IPS-NIHi7 (cell line): Measurements from ENCODE around the gene C1orf210.

Experiments
- DNase-seq: peaks from one replicate; pipeline ENCODE4 v3.0.0; 2012; ENCODE audit warnings: mixed read lengths; ENCODE audit errors: extremely low spot score

C1orf210 gene

DNA sequence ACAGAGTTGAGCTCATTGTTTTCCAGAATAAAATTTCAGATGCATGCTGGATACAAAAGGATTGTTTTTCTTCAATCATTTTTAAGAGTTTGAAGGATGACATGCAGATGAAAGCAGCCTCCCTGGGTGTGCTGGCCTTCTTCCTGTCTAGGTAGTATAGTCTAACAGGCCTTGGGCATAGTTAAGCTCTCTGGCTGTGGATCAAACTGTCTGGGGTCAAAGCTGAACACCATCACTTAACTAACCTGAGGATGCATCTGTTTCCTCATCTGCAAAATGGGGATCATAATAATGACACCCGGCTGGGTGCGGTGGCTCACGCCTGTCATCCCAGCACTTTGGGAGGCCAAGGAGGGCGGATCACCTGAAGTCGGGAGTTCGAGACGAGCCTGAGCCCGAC lies 9.4 kb upstream of the C1orf210 start:
- DNase-seq, result no peak

DNA sequence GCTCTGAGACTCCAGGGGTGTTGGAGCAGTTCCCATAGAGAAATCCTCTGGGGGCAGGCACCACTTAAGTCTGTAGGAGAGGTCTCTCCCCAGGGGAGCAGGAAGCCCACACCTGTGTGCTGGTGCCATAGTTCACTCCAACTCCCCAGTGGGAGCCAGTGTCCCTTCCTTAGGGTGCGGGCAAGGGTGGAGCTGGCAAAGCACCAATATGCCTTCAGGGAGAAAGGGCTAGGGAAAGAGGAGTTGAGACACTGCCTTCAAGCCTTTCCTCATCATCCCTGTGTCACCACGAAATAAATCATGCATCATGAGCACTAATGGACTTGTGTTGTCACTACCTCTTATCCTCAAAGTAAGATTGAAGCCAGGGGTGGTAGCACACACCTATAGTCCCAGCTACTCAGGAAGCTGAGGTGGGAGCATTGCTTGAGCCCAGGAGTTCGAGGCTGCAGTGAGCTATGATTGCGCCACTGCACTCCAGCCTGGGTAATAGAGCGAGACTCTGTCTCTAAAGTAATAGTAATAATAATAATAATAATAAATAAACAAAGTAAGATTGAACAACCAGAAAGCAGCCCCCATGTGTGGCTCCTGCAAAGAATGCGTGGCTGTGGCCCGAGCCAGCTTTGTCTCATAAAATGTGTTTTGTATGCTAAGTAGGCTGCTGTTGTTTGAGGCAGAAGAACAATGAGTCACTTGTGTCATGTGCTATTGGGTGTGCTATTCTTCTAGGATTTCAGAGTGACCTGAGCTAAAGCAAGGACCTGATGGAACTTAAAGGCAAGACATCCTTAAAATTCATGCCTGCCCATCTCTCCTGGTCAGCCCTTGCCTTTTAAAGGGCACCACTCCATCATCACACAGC lies 8.7 kb upstream of the C1orf210 start:
- no peak for DNase-seq

- no peak for DNase-seq
Observed at GRCh38 chr1:43293176-43293575, 7.8 kb upstream of the C1orf210 start.

GRCh38 chr1:43292679-43293078 lies 7.3 kb upstream of the C1orf210 start:
- DNase-seq, result no peak

- no peak for DNase-seq
Observed at GRCh38 chr1:43292216-43292615, 6.8 kb upstream of the C1orf210 start.

- no peak for DNase-seq
Observed at GRCh38 chr1:43288785-43289706, 3.7 kb upstream of the C1orf210 start.

GRCh38 chr1:43288058-43288784 lies 2.8 kb upstream of the C1orf210 start:
- DNase-seq, result no peak

- no peak for DNase-seq
Observed at GRCh38 chr1:43286533-43286932, 1.2 kb upstream of the C1orf210 start.

- no peak for DNase-seq
Observed at GRCh38 chr1:43286115-43286514, 734 bp upstream of the C1orf210 start.

DNA sequence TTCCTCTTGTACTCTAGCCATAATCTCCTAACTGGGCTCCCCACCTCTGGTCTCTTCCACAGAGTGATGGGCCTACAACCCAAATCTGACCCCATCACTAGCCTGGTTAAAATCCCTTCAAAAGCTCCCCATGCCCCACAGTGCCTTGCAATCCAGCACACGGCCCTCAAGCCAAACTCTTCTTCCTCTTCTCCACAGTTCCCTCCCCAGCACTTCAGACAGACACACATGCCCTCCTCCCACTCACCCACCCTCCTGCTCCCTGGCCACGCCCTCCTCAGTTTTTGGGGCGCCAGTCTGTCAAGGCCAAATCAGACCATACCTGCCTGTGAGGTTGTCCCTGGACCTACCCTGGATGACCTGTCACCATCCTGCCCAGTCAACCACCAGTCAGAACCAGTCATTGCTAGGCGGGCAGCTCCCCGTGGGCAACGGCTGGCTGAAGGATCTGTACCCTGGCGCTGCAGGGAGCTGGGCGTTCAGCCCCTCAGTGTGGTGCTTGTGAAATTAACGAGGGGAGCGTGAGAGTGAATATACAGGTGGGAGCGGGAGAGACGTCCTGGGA lies 753 bp downstream of the C1orf210 start:
- no peak for DNase-seq

- no peak for DNase-seq
Observed at GRCh38 chr1:43284065-43284464, 1.3 kb downstream of the C1orf210 start.

GRCh38 chr1:43282220-43283195 lies 2.9 kb downstream of the C1orf210 start:
- DNase-seq, result no peak

GRCh38 chr1:43280692-43281091 lies 4.7 kb downstream of the C1orf210 start:
- DNase-seq, result no peak

GRCh38 chr1:43279666-43280065 lies 5.7 kb downstream of the C1orf210 start:
- DNase-seq, result no peak

DNA sequence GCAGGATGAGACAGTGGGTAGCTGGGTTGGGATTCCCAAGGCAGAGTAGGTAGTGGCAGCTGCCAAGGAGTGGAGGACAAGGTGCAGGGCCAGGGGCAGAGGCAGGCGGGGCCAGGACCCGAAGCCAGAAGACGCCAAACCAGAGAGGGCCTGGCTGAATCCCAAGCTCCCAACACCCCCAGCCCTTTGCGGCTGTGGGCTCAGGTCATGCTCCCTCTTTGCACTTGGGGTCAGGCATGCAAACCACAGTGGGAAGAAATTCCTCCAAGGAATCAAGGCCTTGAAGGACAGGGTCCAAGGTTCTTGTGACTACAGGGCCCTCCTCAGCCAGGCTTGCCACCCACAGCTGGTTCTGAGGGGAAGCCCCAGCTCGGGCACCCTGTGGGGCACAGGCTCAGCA lies 6.2 kb downstream of the C1orf210 start:
- DNase-seq, result no peak

DNA sequence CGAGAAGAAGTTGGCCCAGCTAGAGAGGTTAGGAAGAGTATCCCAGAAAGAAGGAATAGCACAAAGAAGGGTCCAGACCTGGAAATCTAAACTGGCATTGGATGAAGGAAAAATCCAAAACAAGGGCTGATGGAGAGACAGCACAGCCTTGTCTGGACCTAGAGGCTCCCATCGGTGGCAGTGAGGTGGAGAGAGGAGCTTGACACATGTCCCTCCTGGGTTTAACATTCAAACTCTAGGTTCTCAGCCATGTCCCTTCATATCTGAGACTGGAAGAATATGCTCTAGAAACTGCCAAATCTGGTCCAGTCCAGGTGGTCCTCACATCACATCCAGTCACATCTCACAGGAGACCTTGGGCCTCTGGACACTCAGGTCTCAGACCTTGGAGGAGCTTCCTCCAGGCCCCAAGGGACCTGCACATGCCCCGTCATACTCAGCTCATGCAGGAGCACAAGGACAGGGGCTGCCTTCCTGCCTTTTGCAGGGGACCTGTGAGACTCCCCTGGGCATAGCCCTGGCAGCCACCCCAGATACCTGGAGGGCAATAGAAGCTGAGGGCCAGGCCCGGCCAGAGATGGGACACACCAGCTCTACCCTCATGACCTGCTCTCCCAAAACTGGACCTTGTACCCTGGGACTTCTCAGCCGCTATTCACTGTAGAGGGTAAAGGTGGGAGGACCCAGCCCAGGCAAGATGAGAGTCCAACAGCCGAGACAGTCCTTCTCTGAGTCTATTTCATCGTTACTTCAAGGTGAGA lies 8.1 kb downstream of the C1orf210 start:
- no peak for DNase-seq

- DNase-seq, result no peak
Observed at GRCh38 chr1:43276673-43277072, 8.7 kb downstream of the C1orf210 start.

DNA sequence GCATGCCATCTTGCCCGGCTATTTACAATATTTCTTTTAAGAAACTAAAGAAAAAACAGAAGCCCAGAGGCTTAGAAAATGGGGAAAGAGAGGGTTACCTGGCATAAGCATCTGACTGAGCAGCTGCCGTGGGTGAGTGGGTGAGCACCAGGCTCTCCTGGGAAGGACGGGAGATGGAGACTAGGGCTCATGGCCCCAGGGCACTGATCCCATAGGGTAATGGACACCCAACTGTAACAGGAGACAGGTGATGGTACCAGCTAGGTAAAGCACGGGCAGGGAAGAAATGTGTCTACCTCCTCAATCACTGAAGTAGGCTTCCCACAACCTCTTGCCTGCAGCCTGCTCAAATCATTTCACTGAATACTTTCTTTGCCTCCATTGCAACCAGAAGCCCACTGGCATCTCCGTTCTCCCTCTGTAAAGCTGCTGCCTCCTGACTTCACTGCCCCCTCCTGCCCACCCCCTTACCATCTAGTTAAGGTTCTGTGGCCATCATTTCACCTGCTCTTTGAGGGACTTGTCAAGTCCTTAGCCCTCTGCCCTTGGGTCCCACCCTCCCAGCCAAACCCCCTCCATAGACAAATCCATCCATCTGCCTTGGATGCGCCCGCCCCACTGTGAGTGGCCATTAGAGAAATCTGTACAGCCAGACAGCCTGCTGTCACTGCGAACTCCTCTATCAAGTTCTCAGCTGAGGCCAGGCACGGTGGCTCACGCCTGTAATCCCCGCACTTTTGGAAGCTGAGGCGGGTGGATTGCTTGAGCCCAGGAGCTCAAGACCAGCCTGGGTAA lies 9.4 kb downstream of the C1orf210 start:
- DNase-seq, result no peak

GRCh38 chr1:43274804-43275180 lies 10.6 kb downstream of the C1orf210 start:
- no peak for DNase-seq
